Naive thymus-derived CD4-positive, alpha-beta T cell (primary cell): ENCODE measurements around the gene PDE4D. TPM values are rescaled to one million over a fixed set of nuclear protein-coding genes. Genes with fewer than 3 reads are reported as not detected.
"Not testable (repeated sequence)": the region's sequence is repeated elsewhere in the genome, so short reads cannot be mapped to it uniquely, and the experiment has no call there.

Source experiments
- ATAC-seq: fragments of 150-1000 bp; cut with Tn5 transposase; 2 replicates; pipeline ENCODE4 v1.10.0; 2021; ENCODE audit warnings: mild to moderate bottlenecking, moderate library complexity
- CTCF ChIA-PET: fragments of 350-600 bp; sonication (Branson Sonifier 250); formaldehyde crosslinking; loops from one replicate; lab custom pipeline; 2021; ENCODE audit warnings: antibody characterized with exemption; lab: Charles Lee
- POLR2A ChIA-PET: fragments of 350-600 bp; sonication (Branson Sonifier 250); formaldehyde crosslinking; loops from one replicate; lab custom pipeline; 2021; ENCODE audit warnings: antibody characterized with exemption, inconsistent platforms; lab: Charles Lee
- DNase-seq, 9 donors: peaks; one replicate each; pipeline versions ENCODE4 v3.0.0 to v3.0.0-alpha.2; 2020 to 2022; ENCODE audit warnings: mixed read lengths in 1 of 9
- H3K27ac ChIP-seq: one replicate; pipeline ENCODE4 v1.7.0; 2013; ENCODE audit warnings: mild to moderate bottlenecking, low read depth, low read length, moderate library complexity
- H3K27me3 ChIP-seq, 2 donors: one replicate each; pipeline ENCODE4 v1.7.0; 2013; ENCODE audit warnings: low read length in 2 of 2, mild to moderate bottlenecking in 2 of 2, moderate library complexity in 2 of 2; ENCODE audit not compliant: control insufficient read depth in 2 of 2, insufficient read depth in 2 of 2
- H3K36me3 ChIP-seq, 3 experiments: 1 replicate in 2 of 3; 2 replicates in 1 of 3; pipeline ENCODE4 v1.7.0; 2013; ENCODE audit warnings: low read length in 3 of 3, mild to moderate bottlenecking in 3 of 3, moderate library complexity in 1 of 3; ENCODE audit not compliant: insufficient read depth in 3 of 3, control insufficient read depth in 2 of 3
- H3K4me1 ChIP-seq, 2 donors: one replicate each; pipeline ENCODE4 v1.7.0; 2013; ENCODE audit warnings: low read length in 2 of 2, mild to moderate bottlenecking in 2 of 2, moderate library complexity in 1 of 2; ENCODE audit not compliant: control insufficient read depth in 2 of 2, insufficient read depth in 2 of 2
- H3K4me3 ChIP-seq: 2 replicates; pipeline ENCODE4 v1.7.0; 2013; ENCODE audit warnings: mild to moderate bottlenecking, low read length
- H3K9me3 ChIP-seq, 3 experiments: 1 replicate in 2 of 3; 2 replicates in 1 of 3; pipeline ENCODE4 v1.7.0; 2013; ENCODE audit warnings: low read length in 3 of 3; ENCODE audit not compliant: control insufficient read depth in 2 of 3
- H3K27ac Mint-ChIP-seq, 9 donors: one replicate each; pipeline ENCODE4 v1.8.0; 2020 to 2022; ENCODE audit warnings: mixed read lengths in 9 of 9, mild to moderate bottlenecking in 8 of 9, moderate library complexity in 5 of 9, inconsistent platforms in 2 of 9
- H3K27me3 Mint-ChIP-seq, 5 donors: one replicate each; pipeline ENCODE4 v1.8.0; 2021 to 2022; ENCODE audit warnings: mixed read lengths in 5 of 5, mild to moderate bottlenecking in 1 of 5
- H3K36me3 Mint-ChIP-seq, 5 donors: one replicate each; pipeline ENCODE4 v1.8.0; 2020 to 2022; ENCODE audit warnings: mixed read lengths in 5 of 5, mild to moderate bottlenecking in 3 of 5, inconsistent platforms in 1 of 5
- H3K4me1 Mint-ChIP-seq, 7 donors: one replicate each; pipeline ENCODE4 v1.8.0; 2020 to 2022; ENCODE audit warnings: mixed read lengths in 7 of 7, mild to moderate bottlenecking in 3 of 7, inconsistent platforms in 1 of 7
- H3K4me3 Mint-ChIP-seq, 10 donors: one replicate each; pipeline ENCODE4 v1.8.0; 2020 to 2022; ENCODE audit warnings: mild to moderate bottlenecking in 10 of 10, mixed read lengths in 10 of 10, moderate library complexity in 6 of 10, inconsistent platforms in 2 of 10
- H3K9me3 Mint-ChIP-seq, 11 donors: one replicate each; pipeline ENCODE4 v1.8.0; 2020 to 2022; ENCODE audit warnings: mixed read lengths in 11 of 11, mild to moderate bottlenecking in 4 of 11, inconsistent platforms in 1 of 11, moderate library complexity in 1 of 11
- intact Hi-C, 2 donors: fragments of 100-400 bp; cut with micrococcal nuclease; formaldehyde crosslinking; loops; one replicate each; pipeline ENCODE4 v1.15.1; 2023
- polyA plus RNA-seq, 2 donors: library from polyadenylated mRNA; unstranded; fragments of 300-500 nt; fragmentation: Illumina TruSeq; gene quantifications; one replicate each; pipeline ENCODE4 v1.2.3, GENCODE V29; 2021
- total RNA-seq, 6 experiments: library from RNA in 5 of 6; stranded (reverse) in 5 of 6; gene quantifications; 1 replicate in 5 of 6; 2 replicates in 1 of 6; pipeline ENCODE4 v1.2.3 and lab custom pipeline; 2021 to 2026

The PDE4D gene
- total and polyA plus RNA-seq, 7 experiments from 2014 or later = 4.9 to 102 (median 38.8) TPM

DNA sequence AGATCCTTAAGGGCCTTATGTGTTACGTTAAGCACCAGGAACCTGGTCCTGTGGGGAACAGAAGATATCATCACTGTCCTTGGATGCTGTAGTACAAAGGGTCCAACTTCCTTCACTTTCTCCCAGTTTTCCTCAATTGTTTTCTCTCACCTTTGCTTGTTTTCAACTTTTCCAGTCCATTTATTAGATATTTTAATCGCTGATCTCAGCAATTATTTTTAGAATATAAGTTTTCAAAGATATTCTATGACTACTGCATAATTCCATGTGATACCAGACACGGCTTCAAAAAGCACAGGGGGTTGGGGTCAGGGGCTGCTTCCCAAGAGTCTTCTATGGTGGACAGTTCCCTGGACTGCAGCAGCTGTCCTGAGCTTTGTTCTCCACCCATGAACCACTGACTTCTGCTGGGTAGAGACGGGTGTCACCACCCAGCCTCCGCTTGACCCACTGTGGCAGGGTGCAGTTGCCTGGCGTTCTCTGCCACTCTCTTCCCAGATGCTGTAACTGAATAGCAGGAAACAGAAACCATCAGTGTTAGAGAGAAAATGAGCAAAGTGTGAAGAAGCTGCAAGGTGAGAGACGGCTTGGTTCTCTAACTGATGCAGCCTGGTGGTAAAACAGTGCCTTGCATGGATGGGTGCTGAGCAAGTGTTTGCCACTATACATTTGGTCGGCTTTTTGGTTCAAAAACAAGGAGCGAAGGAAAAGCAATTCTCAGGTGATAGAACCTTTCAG lies 927.7 kb downstream of the PDE4D start:
- ChIA-PET POLR2A (no interaction called here), CTCF (no interaction called here)
- Histone ChIP-seq H3K27me3 (no peaks in the 10 kb centered on the region), H3K9me3 (no peaks in the 10 kb centered on the region), H3K4me3 (no peak overlapping the region), H3K4me1 (no peaks in the 10 kb centered on the region), H3K27ac (no peak overlapping the region), H3K36me3 (no peaks in the 10 kb centered on the region)
- no peak for DNase-seq
- Mint-ChIP-seq H3K36me3 (peaks cover 0 to 4% (median 0%) of the 10 kb centered on the region in 5 donors), H3K4me3 (no peak overlapping the region), H3K4me1 (peaks cover 0 to 9% (median 0%) of the 10 kb centered on the region in 7 donors), H3K27me3 (peaks cover 0 to 4% (median 0%) of the 10 kb centered on the region in 5 donors), H3K9me3 (peaks cover 0 to 4% (median 0%) of the 10 kb centered on the region in 11 donors), H3K27ac (no peak overlapping the region)
- ATAC-seq = no peak
- intact Hi-C loops = no loop called here

DNA sequence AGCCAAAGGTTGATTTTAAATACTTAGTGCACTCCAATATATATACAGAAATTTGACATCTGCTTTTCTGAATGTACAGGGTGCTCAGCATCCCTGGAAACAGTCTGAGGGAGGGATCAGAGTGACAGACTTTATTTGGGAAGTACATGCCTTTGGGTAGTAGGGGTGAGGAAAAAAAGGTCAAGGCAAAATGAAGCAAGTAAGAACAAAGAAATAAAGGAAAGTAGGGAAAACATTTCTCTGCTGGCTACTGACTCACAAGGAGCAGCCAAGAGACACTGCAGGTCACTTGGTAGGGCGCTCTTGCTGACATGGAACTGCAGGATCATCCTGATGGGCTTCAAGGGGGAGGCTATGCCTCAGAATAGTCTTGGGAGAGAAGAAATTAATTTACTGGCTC lies 929.7 kb downstream of the PDE4D start:
- Histone ChIP-seq H3K4me3 (no peak overlapping the region), H3K9me3 (no peaks in the 10 kb centered on the region), H3K27me3 (no peaks in the 10 kb centered on the region), H3K27ac (no peak overlapping the region), H3K36me3 (no peaks in the 10 kb centered on the region), H3K4me1 (no peaks in the 10 kb centered on the region)
- CTCF ChIA-PET = no interaction called here
- Mint-ChIP-seq H3K9me3 (peaks cover 0 to 4% (median 0%) of the 10 kb centered on the region in 11 donors), H3K4me1 (peaks cover 0 to 4% (median 0%) of the 10 kb centered on the region in 7 donors), H3K27ac (no peak overlapping the region), H3K4me3 (no peak overlapping the region), H3K36me3 (no peaks in the 10 kb centered on the region), H3K27me3 (peaks cover 0 to 4% (median 0%) of the 10 kb centered on the region in 5 donors)
- intact Hi-C loops = no loop called here
- no peak for ATAC-seq
- POLR2A ChIA-PET = no interaction called here
- no peak for DNase-seq

DNA sequence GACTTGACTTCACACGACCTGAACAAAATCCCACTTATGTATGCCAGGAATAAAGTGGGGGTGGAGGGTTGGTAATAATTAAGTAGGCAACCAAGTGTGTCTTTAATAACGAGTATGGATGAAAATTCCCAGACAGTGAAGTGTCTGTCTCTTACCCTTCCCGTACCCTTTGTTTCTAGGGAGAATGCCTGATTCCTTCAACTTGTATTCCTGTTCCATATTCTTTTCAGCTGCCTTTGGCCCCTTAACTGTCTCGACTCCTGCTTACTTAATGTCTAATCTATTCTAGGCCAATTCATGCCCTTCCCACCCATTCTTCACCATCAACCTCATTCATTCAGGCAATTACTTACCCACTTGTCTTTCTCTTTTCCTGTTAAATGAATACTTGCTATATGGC lies 930.2 kb downstream of the PDE4D start:
- Histone ChIP-seq H3K4me1 (no peaks in the 10 kb centered on the region), H3K27me3 (no peaks in the 10 kb centered on the region), H3K9me3 (no peaks in the 10 kb centered on the region), H3K36me3 (no peaks in the 10 kb centered on the region), H3K27ac (no peak overlapping the region), H3K4me3 (no peak overlapping the region)
- Mint-ChIP-seq H3K27ac (no peak overlapping the region), H3K27me3 (peaks cover 0 to 4% (median 0%) of the 10 kb centered on the region in 5 donors), H3K36me3 (no peaks in the 10 kb centered on the region), H3K4me1 (peaks cover 0 to 4% (median 0%) of the 10 kb centered on the region in 7 donors), H3K4me3 (no peak overlapping the region), H3K9me3 (peaks cover 0 to 4% (median 0%) of the 10 kb centered on the region in 11 donors)
- no peak for ATAC-seq
- DNase-seq = no peak
- CTCF ChIA-PET = no interaction called here
- intact Hi-C loops = no loop called here
- POLR2A ChIA-PET = no interaction called here

DNA sequence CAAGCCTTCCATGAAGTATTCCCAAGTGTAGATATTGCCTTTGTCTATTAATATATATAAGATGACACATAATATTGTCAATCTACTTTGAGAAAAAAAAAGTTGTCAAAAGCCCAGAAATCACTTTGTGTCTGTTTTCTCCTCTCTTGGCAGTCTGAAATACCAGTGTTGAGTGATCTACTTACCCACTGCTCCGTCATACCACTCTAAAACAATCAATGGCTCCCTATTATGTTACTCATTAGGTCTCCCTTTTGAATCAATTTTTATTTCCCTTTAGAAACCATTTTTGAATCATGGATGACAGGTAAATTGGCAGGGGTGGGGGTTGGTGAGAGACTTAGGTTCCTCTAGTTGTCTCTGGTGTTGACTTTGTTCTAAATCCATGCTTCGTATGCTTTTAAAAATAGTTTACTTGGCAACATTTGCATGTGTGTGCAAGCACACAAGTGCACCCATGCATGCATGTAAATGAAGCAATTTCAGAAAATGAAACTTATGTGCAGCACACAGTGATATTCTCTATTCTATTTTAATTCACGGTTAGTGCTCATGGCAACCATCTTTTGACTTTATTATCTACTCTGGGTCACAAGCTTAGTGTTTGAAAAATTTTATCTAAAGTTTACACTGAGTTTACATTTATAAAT lies 931.8 kb downstream of the PDE4D start:
- no peaks in the 10 kb centered on the region for H3K36me3 Mint-ChIP-seq
- Histone ChIP-seq H3K27me3 (no peaks in the 10 kb centered on the region), H3K4me3 (no peak overlapping the region), H3K27ac (no peak overlapping the region), H3K36me3 (no peaks in the 10 kb centered on the region), H3K4me1 (no peaks in the 10 kb centered on the region), H3K9me3 (no peaks in the 10 kb centered on the region)
- ChIA-PET CTCF (no interaction called here), POLR2A (no interaction called here)
- intact Hi-C loops = no loop called here
- no peak overlapping the region for H3K27ac Mint-ChIP-seq
- H3K27me3 Mint-ChIP-seq = peaks cover 0 to 4% (median 0%) of the 10 kb centered on the region in 5 donors
- H3K4me3 Mint-ChIP-seq = no peak overlapping the region
- H3K4me1 Mint-ChIP-seq = peaks cover 0 to 1% (median 0%) of the 10 kb centered on the region in 7 donors
- ATAC-seq = no peak
- no peak for DNase-seq
- H3K9me3 Mint-ChIP-seq = peaks cover 0 to 4% (median 0%) of the 10 kb centered on the region in 11 donors

DNA sequence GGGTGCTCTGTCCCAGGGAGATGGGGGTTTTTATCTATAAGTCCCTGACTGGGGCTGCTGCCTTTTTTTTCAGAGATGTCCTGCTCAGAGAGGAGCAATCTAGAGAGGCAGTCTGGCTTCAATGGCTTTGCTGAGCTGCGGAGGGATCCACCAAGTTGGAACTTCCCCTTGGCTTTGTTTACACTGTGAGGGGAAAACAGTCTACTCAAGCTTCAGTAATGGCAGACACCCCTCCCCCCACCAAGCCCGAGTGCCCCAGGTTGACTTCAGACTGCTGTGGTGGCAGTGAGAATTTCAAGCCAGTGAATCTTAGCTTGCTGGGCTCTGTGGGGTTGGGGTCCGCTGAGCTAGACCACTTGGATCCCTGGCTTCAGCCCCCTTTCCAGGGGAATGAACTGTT lies 934.8 kb downstream of the PDE4D start:
- no peaks in the 10 kb centered on the region for H3K36me3 ChIP-seq
- ATAC-seq (no peak), DNase-seq (no peak)
- POLR2A ChIA-PET = no interaction called here
- H3K4me3 ChIP-seq = no peak overlapping the region
- Mint-ChIP-seq H3K4me3 (no peak overlapping the region), H3K9me3 (peaks cover 0 to 4% (median 0%) of the 10 kb centered on the region in 11 donors), H3K36me3 (no peaks in the 10 kb centered on the region), H3K27ac (no peak overlapping the region), H3K27me3 (peaks cover 0 to 10% (median 0%) of the 10 kb centered on the region in 5 donors), H3K4me1 (no peaks in the 10 kb centered on the region)
- no peaks in the 10 kb centered on the region for H3K4me1 ChIP-seq
- CTCF ChIA-PET = no interaction called here
- H3K9me3 ChIP-seq = no peaks in the 10 kb centered on the region
- no peak overlapping the region for H3K27ac ChIP-seq
- H3K27me3 ChIP-seq = no peaks in the 10 kb centered on the region
- intact Hi-C loops = no loop called here

DNA sequence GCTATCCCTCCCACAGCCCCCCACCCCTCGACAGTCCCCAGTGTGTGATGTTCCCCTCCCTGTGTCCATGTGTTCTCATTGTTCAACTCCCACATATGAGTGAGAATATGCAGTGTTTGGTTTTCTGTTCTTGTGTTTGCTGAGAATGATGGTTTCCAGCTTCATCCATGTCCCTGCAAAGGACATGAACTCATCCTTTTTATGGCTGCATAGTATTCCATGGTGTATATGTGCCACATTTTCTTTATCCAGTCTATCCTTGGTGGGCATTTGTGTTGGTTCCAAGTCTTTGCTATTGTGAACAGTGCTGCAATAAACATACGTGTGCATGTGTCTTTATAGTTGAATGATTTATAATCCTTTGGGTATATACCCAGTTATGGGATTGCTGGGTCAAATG lies 940.3 kb downstream of the PDE4D start:
- CTCF ChIA-PET, H3K4me1 Mint-ChIP-seq, H3K36me3 Mint-ChIP-seq, H3K36me3 ChIP-seq, intact Hi-C loops, H3K27ac ChIP-seq, H3K4me1 ChIP-seq, H3K9me3 ChIP-seq, ATAC-seq, H3K4me3 ChIP-seq, H3K27ac Mint-ChIP-seq, DNase-seq, H3K27me3 ChIP-seq, H3K4me3 Mint-ChIP-seq: not testable (repeated sequence)
- Mint-ChIP-seq H3K9me3 (peaks cover 0 to 14% (median 1%) of the 10 kb centered on the region in 11 donors), H3K27me3 (peaks cover 0 to 23% (median 0%) of the 10 kb centered on the region in 5 donors)
- POLR2A ChIA-PET = interaction anchor here (0.6 kb wide), 1 partner anchor 16 kb away, joined by 3 read pairs; no protein-coding TSS in a partner anchor
